Sigmoid colon (tissue), 4 donors: ENCODE data around the gene TMEM14A.

ENCODE experiments used
- CTCF ChIP-seq, 4 experiments: fragments of 450-650 bp in 3 of 4; fragments of 200-600 bp in 1 of 4; IDR thresholded peaks; one replicate each; pipeline ENCODE4 v1.5.1; 2016 to 2019; ENCODE audit warnings: antibody characterized with exemption in 4 of 4, mild to moderate bottlenecking in 3 of 4, moderate library complexity in 2 of 4
- POLR2AphosphoS5 ChIP-seq, 4 donors: sonication (generic); formaldehyde crosslinking; IDR thresholded peaks; one replicate each; pipeline ENCODE4 v1.6.1; 2017; ENCODE audit warnings: antibody characterized with exemption in 4 of 4

GRCh38 chr6:52718550-52718949, 47.6 kb downstream of the TMEM14A start:
- no peak for TF ChIP-seq CTCF (IDR thresholded peaks at IDR 0.05)
- TF ChIP-seq POLR2AphosphoS5 (IDR thresholded peaks at IDR 0.05) = no peak
